ENCODE measurements around the gene SLC35E4. TPM values are rescaled to one million over a fixed set of nuclear protein-coding genes. Genes with fewer than 3 reads are reported as not detected.

SLC35E4 gene
- total and polyA plus RNA-seq, 9 of the 15 experiments (the other 6 are each of a cell fraction or from before 2014, with no cell fraction given), result 0.06 to 2.3 (median 0.86) TPM; not detected in 1

DNA sequence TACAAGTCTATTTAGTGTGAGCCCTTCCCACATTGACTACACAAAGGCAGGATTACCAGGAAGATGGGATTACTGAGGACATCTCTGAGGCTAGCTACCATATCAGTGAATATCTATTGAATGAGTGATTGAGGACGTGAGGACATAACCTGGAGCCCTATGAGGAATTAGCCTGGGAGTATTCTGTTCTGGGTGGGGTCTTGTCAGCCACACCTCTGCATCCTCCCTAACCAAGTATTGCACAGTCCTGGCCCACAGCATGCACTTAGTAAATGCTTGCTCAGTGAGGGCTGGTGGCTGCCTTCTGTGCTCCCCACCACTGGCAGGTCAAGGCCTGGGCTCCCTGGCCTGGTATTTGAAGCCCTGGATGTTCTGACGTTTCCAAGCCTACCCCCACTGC, 17.3 kb downstream of the SLC35E4 start:
- WGBS (ENCODE audit: insufficient coverage, low coverage, missing lambda C conversion rate), result 16% methylated on average over 2 of the region's 2 CpGs
- TF ChIP-seq DMBX1 (CRISPR knock-in tag; IDR thresholded peaks at IDR 0.05; ENCODE audit: borderline replicate concordance) (no peak), ASH1L (IDR thresholded peaks at IDR 0.05; ENCODE audit: borderline replicate concordance, low read depth, partially characterized antibody) (no peak), SLC30A9 (CRISPR knock-in tag; IDR thresholded peaks at IDR 0.05) (no peak), TCF3 (CRISPR knock-in tag; IDR thresholded peaks at IDR 0.05) (no peak), SP2 (IDR thresholded peaks at IDR 0.05; ENCODE audit: extremely low read depth, low read depth, low read length, poor library complexity, severe bottlenecking) (no peak), RB1 (IDR thresholded peaks at IDR 0.05; ENCODE audit: low read depth) (no peak), THAP12 (CRISPR knock-in tag; IDR thresholded peaks at IDR 0.05) (no peak), MITF (IDR thresholded peaks at IDR 0.05) (no peak)
- TF ChIP-seq, protein P1, sequence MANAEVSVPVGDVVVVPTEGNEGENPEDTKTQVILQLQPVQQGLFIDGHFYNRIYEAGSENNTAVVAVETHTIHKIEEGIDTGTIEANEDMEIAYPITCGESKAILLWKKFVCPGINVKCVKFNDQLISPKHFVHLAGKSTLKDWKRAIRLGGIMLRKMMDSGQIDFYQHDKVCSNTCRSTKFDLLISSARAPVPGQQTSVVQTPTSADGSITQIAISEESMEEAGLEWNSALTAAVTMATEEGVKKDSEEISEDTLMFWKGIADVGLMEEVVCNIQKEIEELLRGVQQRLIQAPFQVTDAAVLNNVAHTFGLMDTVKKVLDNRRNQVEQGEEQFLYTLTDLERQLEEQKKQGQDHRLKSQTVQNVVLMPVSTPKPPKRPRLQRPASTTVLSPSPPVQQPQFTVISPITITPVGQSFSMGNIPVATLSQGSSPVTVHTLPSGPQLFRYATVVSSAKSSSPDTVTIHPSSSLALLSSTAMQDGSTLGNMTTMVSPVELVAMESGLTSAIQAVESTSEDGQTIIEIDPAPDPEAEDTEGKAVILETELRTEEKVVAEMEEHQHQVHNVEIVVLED (CRISPR knock-in tag; IDR thresholded peaks at IDR 0.05), result no peak
- TF ChIP-seq, protein P2, sequence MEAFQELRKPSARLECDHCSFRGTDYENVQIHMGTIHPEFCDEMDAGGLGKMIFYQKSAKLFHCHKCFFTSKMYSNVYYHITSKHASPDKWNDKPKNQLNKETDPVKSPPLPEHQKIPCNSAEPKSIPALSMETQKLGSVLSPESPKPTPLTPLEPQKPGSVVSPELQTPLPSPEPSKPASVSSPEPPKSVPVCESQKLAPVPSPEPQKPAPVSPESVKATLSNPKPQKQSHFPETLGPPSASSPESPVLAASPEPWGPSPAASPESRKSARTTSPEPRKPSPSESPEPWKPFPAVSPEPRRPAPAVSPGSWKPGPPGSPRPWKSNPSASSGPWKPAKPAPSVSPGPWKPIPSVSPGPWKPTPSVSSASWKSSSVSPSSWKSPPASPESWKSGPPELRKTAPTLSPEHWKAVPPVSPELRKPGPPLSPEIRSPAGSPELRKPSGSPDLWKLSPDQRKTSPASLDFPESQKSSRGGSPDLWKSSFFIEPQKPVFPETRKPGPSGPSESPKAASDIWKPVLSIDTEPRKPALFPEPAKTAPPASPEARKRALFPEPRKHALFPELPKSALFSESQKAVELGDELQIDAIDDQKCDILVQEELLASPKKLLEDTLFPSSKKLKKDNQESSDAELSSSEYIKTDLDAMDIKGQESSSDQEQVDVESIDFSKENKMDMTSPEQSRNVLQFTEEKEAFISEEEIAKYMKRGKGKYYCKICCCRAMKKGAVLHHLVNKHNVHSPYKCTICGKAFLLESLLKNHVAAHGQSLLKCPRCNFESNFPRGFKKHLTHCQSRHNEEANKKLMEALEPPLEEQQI (IDR thresholded peaks at IDR 0.05), result no peak
- TF ChIP-seq, protein P3, sequence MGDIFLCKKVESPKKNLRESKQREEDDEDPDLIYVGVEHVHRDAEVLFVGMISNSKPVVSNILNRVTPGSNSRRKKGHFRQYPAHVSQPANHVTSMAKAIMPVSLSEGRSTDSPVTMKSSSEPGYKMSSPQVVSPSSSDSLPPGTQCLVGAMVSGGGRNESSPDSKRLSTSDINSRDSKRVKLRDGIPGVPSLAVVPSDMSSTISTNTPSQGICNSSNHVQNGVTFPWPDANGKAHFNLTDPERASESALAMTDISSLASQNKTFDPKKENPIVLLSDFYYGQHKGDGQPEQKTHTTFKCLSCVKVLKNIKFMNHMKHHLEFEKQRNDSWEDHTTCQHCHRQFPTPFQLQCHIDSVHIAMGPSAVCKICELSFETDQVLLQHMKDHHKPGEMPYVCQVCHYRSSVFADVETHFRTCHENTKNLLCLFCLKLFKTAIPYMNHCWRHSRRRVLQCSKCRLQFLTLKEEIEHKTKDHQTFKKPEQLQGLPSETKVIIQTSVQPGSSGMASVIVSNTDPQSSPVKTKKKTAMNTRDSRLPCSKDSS (IDR thresholded peaks at IDR 0.05; ENCODE audit: low read depth, partially characterized antibody), result no peak
- TF ChIP-seq, protein P4, sequence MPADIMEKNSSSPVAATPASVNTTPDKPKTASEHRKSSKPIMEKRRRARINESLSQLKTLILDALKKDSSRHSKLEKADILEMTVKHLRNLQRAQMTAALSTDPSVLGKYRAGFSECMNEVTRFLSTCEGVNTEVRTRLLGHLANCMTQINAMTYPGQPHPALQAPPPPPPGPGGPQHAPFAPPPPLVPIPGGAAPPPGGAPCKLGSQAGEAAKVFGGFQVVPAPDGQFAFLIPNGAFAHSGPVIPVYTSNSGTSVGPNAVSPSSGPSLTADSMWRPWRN (IDR thresholded peaks at IDR 0.05; ENCODE audit: low read depth), result no peak

More for the DNA sequence above, 17.3 kb downstream of the SLC35E4 start:
- H3K9me3 ChIP-seq (replicated peaks; ENCODE audit: control insufficient read depth, insufficient read depth, low read depth, low read length), result no peaks in the 10 kb centered on the region
- no peak overlapping the region for H3K27ac ChIP-seq (ENCODE audit: extremely low read depth, low read depth, low read length)
- POLR2A ChIA-PET, result no interaction called here
- H3K4me1 ChIP-seq (replicated peaks in 1 of 2; ENCODE audit: control insufficient read depth in 2 of 2, insufficient read depth in 2 of 2, low read length in 2 of 2), result peaks cover 13 to 15% of the 10 kb centered on the region in 2 experiments; a peak in 4 of 5 replicates
- in situ Hi-C loops (cut with MboI), result no loop called here
- intact Hi-C loops (cut with micrococcal nuclease), result no loop called here
- CTCF ChIA-PET (ENCODE audit: low intra/inter-chr PET ratio), result no interaction called here
- FAIRE-seq (no peak), DNase-seq (ENCODE audit: extremely low read depth in 1 of 4, low spot score in 3 of 4) (no peak), ATAC-seq (no peak)
- H3K4me3 ChIP-seq, result no peak overlapping the region
- no peaks in the 10 kb centered on the region for H3K36me3 ChIP-seq (ENCODE audit: control insufficient read depth, insufficient read depth, low read length)
- no peak overlapping the region for H3K4me2 ChIP-seq (ENCODE audit: insufficient read depth, low read length)
- H3K27me3 ChIP-seq (ENCODE audit: control insufficient read depth in 2 of 2, insufficient read depth in 2 of 2, low read length in 2 of 2), result no peaks in the 10 kb centered on the region
- H4K20me1 ChIP-seq (replicated peaks; ENCODE audit: control insufficient read depth, insufficient read depth, low read length), result no peaks in the 10 kb centered on the region
- no peak overlapping the region; a peak in 1 of 4 replicates for H3K9ac ChIP-seq (ENCODE audit: insufficient read depth in 1 of 2, low read depth in 2 of 2, low read length in 2 of 2)
- H3K79me2 ChIP-seq (ENCODE audit: control insufficient read depth, insufficient read depth, low read length), result no peaks in the 10 kb centered on the region
- no TSS peak for BruUV-seq (replicated peaks)
- no peak overlapping the region for H2AFZ ChIP-seq (ENCODE audit: low read depth, low read length)
- H3K9me1 ChIP-seq (ENCODE audit: control insufficient read depth, insufficient read depth, low read length), result no peaks in the 10 kb centered on the region
